Activated B cell treated with CpG ODN at 0.5 μM for 24 hours (primary cell): ENCODE results near the gene MAST2. TPM values are rescaled to one million over a fixed set of nuclear protein-coding genes. Genes with fewer than 3 reads are reported as not detected.

Experiments used
- ATAC-seq: fragments of 200-7000 bp; cut with Tn5 transposase; one replicate; pipeline ENCODE4 v1.10.0; 2021; ENCODE audit warnings: low read depth, mild to moderate bottlenecking, moderate library complexity
- CTCF ChIA-PET: fragments of 350-600 bp; sonication (Branson Sonifier 250); formaldehyde crosslinking; loops from one replicate; lab custom pipeline; 2021; ENCODE audit warnings: antibody characterized with exemption; lab: Charles Lee
- POLR2A ChIA-PET: fragments of 350-600 bp; sonication (Branson Sonifier 250); formaldehyde crosslinking; loops from one replicate; lab custom pipeline; 2021; ENCODE audit warnings: antibody characterized with exemption; lab: Charles Lee
- DNase-seq: peaks from one replicate; pipeline ENCODE4 v3.0.0; 2022
- H3K27ac Mint-ChIP-seq: one replicate; pipeline ENCODE4 v1.8.0; 2020; ENCODE audit warnings: mixed read lengths
- H3K27me3 Mint-ChIP-seq: one replicate; pipeline ENCODE4 v1.8.0; 2021; ENCODE audit warnings: mixed read lengths
- H3K36me3 Mint-ChIP-seq: one replicate; pipeline ENCODE4 v1.8.0; 2021; ENCODE audit warnings: low read depth, mixed read lengths
- H3K4me1 Mint-ChIP-seq: one replicate; pipeline ENCODE4 v1.8.0; 2021; ENCODE audit warnings: mixed read lengths
- H3K4me3 Mint-ChIP-seq: one replicate; pipeline ENCODE4 v1.8.0; 2020; ENCODE audit warnings: mild to moderate bottlenecking, mixed read lengths
- H3K9me3 Mint-ChIP-seq: one replicate; pipeline ENCODE4 v1.8.0; 2020; ENCODE audit warnings: mixed read lengths
- CTCF ChIP-seq: fragments of 200-600 bp; IDR thresholded peaks from one replicate; pipeline ENCODE4 v1.8.0; 2022; ENCODE audit warnings: antibody characterized with exemption, mild to moderate bottlenecking
- intact Hi-C: fragments of 100-400 bp; cut with micrococcal nuclease; formaldehyde crosslinking; loops from one replicate; pipeline ENCODE4 v1.15.1; 2024
- total RNA-seq: library from RNA; stranded (reverse); gene quantifications from 2 replicates; pipeline ENCODE4 v1.2.3, GENCODE V29; 2022

The MAST2 gene
- total RNA-seq, result 16.2 and 20.9 TPM in 2 replicates

GRCh38 chr1:45803299-45803780 lies at the start of gene MAST2:
MAST2 (plus strand) TSS chr1:45803612; CDS start chr1:45803896, 284 bp downstream.
- intact Hi-C loops, result loop anchor here (1.0 to 5.0 kb wide), 4 partner anchors 17 to 216 kb away; partner anchors contain the start of gene IPP
- Mint-ChIP-seq H3K9me3 (no peaks in the 10 kb centered on the region), H3K4me3 (peak within 1 kb of the TSS; percentile 92), H3K27ac (peak within 1 kb of the TSS; percentile 69), H3K36me3 (no peaks in the 10 kb centered on the region), H3K4me1 (peaks cover 18% of the 10 kb centered on the region), H3K27me3 (no peaks in the 10 kb centered on the region)
- peak; percentile 96 for ATAC-seq
- POLR2A ChIA-PET, result no interaction called here
- peak; percentile 91 for DNase-seq
- TF ChIP-seq CTCF, result no peak
- CTCF ChIA-PET, result interaction anchor here (0.7 kb wide), 1 partner anchor 118 kb away, joined by 3 read pairs; no protein-coding TSS in a partner anchor

GRCh38 chr1:45755697-45756096 lies 47.7 kb upstream of the MAST2 start:
- intact Hi-C loops, result no loop called here
- CTCF ChIA-PET, result no interaction called here
- ATAC-seq (no peak), DNase-seq (no peak)
- no peak for TF ChIP-seq CTCF
- Mint-ChIP-seq H3K4me3 (no peak overlapping the region), H3K36me3 (no peaks in the 10 kb centered on the region), H3K27ac (no peak overlapping the region), H3K4me1 (peaks cover 5% of the 10 kb centered on the region), H3K9me3 (peaks cover 2% of the 10 kb centered on the region), H3K27me3 (no peaks in the 10 kb centered on the region)
- POLR2A ChIA-PET, result no interaction called here

- no peaks in the 10 kb centered on the region for H3K9me3 Mint-ChIP-seq
- intact Hi-C loops, result no loop called here
- ATAC-seq (no peak), DNase-seq (no peak)
- no peaks in the 10 kb centered on the region for H3K4me1 Mint-ChIP-seq
- H3K27me3 Mint-ChIP-seq, result peaks cover 3% of the 10 kb centered on the region
- TF ChIP-seq CTCF, result no peak
- no peaks in the 10 kb centered on the region for H3K36me3 Mint-ChIP-seq
- CTCF ChIA-PET, result no interaction called here
- POLR2A ChIA-PET, result no interaction called here
- H3K27ac Mint-ChIP-seq, result no peak overlapping the region
- no peak overlapping the region for H3K4me3 Mint-ChIP-seq
Measured at GRCh38 chr1:45762291-45762690, 41.1 kb upstream of the MAST2 start.

- Mint-ChIP-seq H3K4me1 (no peaks in the 10 kb centered on the region), H3K9me3 (no peaks in the 10 kb centered on the region), H3K27ac (no peak overlapping the region), H3K27me3 (peaks cover 3% of the 10 kb centered on the region), H3K36me3 (no peaks in the 10 kb centered on the region), H3K4me3 (no peak overlapping the region)
- no peak for TF ChIP-seq CTCF
- ATAC-seq (no peak), DNase-seq (no peak)
- intact Hi-C loops, result no loop called here
- CTCF ChIA-PET, result interaction anchor here (0.6 kb wide), 1 partner anchor 1052 kb away, joined by 3 read pairs; no protein-coding TSS in a partner anchor
- POLR2A ChIA-PET, result no interaction called here
Measured at GRCh38 chr1:45765999-45766792, 37.2 kb upstream of the MAST2 start.

GRCh38 chr1:45767035-45767434 lies 36.4 kb upstream of the MAST2 start:
- no peak for TF ChIP-seq CTCF
- CTCF ChIA-PET, result no interaction called here
- ATAC-seq (no peak), DNase-seq (no peak)
- peaks cover 3% of the 10 kb centered on the region for H3K27me3 Mint-ChIP-seq
- no peaks in the 10 kb centered on the region for H3K36me3 Mint-ChIP-seq
- POLR2A ChIA-PET, result no interaction called here
- no peak overlapping the region for H3K4me3 Mint-ChIP-seq
- H3K27ac Mint-ChIP-seq, result no peak overlapping the region
- intact Hi-C loops, result no loop called here
- no peaks in the 10 kb centered on the region for H3K9me3 Mint-ChIP-seq
- H3K4me1 Mint-ChIP-seq, result no peaks in the 10 kb centered on the region
